IMR-90 (cell line): ENCODE measurements around the gene SLFN12L. TPM values are rescaled to one million over a fixed set of nuclear protein-coding genes. Genes with fewer than 3 reads are reported as not detected.

Experiments used
- ATAC-seq: fragments of 200-7000 bp; cut with Tn5 transposase; 2 replicates; pipeline ENCODE4 v1.9.1; 2020; ENCODE audit warnings: low read depth, mild to moderate bottlenecking, moderate library complexity
- BruUV-seq: library from RNA; stranded (reverse); fragments of 400-500 nt; replicated peaks from 2 replicates; lab custom pipeline; 2021; lab: Mats Ljungman, UMichigan
- CTCF ChIA-PET: fragments of 300-600 bp; formaldehyde crosslinking; extraction: SDS; loops from one replicate; lab custom pipeline; 2021; ENCODE audit warnings: antibody characterized with exemption; lab: Yijun Ruan, JAX
- POLR2A ChIA-PET: fragments of 300-600 bp; sonication (Branson Sonifier 250); formaldehyde crosslinking; loops from one replicate; lab custom pipeline; 2022; ENCODE audit warnings: antibody characterized with exemption; ENCODE audit not compliant: unreplicated experiment; lab: Charles Lee
- DNase-seq: peaks from one replicate; pipeline ENCODE4 v3.0.0; 2013
- H2AFZ ChIP-seq: replicated peaks from 2 replicates; pipeline ENCODE3; 2013; ENCODE audit warnings: low read length, mild to moderate bottlenecking; ENCODE audit not compliant: poor library complexity
- H2AK5ac ChIP-seq: 2 replicates; pipeline ENCODE4 v1.6.1; 2013; ENCODE audit warnings: low read depth, low read length, inconsistent platforms
- H2AK9ac ChIP-seq: replicated peaks from 2 replicates; pipeline ENCODE3; 2013; ENCODE audit warnings: mild to moderate bottlenecking, low read depth, low read length, moderate library complexity; ENCODE audit not compliant: poor library complexity
- H2BK120ac ChIP-seq: 2 replicates; pipeline ENCODE4 v1.6.1; 2013; ENCODE audit warnings: low read depth, low read length, inconsistent platforms
- H2BK15ac ChIP-seq: 3 replicates; pipeline ENCODE4 v1.6.1; 2013; ENCODE audit warnings: low read depth, low read length, inconsistent platforms
- H2BK20ac ChIP-seq: 2 replicates; pipeline ENCODE4 v1.6.1; 2013; ENCODE audit warnings: low read depth, mild to moderate bottlenecking, inconsistent platforms, low read length, moderate library complexity
- H2BK5ac ChIP-seq: 2 replicates; pipeline ENCODE4 v1.6.1; 2013; ENCODE audit warnings: mild to moderate bottlenecking, low read depth, low read length, inconsistent platforms; ENCODE audit not compliant: poor library complexity, severe bottlenecking
- H3K14ac ChIP-seq: replicated peaks from 2 replicates; pipeline ENCODE4 v1.6.1; 2013; ENCODE audit warnings: low read depth, low read length, inconsistent platforms
- H3K18ac ChIP-seq: 2 replicates; pipeline ENCODE4 v1.6.1; 2013; ENCODE audit warnings: low read depth, low read length, control low read depth
- H3K23ac ChIP-seq: 2 replicates; pipeline ENCODE4 v1.6.1; 2013; ENCODE audit warnings: low read depth, low read length, inconsistent platforms
- H3K27ac ChIP-seq: 2 replicates; pipeline ENCODE4 v1.5.1; 2013; ENCODE audit warnings: mild to moderate bottlenecking, control low read depth, low read length; ENCODE audit not compliant: insufficient read depth
- H3K27me3 ChIP-seq: 2 replicates; pipeline ENCODE4 v1.6.1; 2013; ENCODE audit warnings: low read length; ENCODE audit not compliant: control insufficient read depth, insufficient read depth
- H3K36me3 ChIP-seq: 2 replicates; pipeline ENCODE4 v1.6.1; 2013; ENCODE audit warnings: low read length, mixed read lengths; ENCODE audit not compliant: control insufficient read depth, insufficient read depth
- H3K4ac ChIP-seq: 2 replicates; pipeline ENCODE4 v1.6.1; 2013; ENCODE audit warnings: low read depth, low read length, inconsistent platforms
- H3K4me1 ChIP-seq: 2 replicates; pipeline ENCODE4 v1.6.1; 2013; ENCODE audit warnings: low read length, mixed read lengths; ENCODE audit not compliant: control insufficient read depth, insufficient read depth
- H3K4me2 ChIP-seq: 2 replicates; pipeline ENCODE4 v1.6.1; 2013; ENCODE audit warnings: low read depth, mild to moderate bottlenecking, control low read depth, low read length, moderate library complexity
- H3K4me3 ChIP-seq: 2 replicates; pipeline ENCODE4 v1.5.1; 2013; ENCODE audit warnings: low read depth, mild to moderate bottlenecking, control low read depth, low read length, moderate library complexity; ENCODE audit not compliant: insufficient read depth
- H3K56ac ChIP-seq: 2 replicates; pipeline ENCODE4 v1.6.1; 2013; ENCODE audit warnings: low read length, inconsistent platforms; ENCODE audit not compliant: insufficient read depth; ENCODE audit errors: extremely low read depth
- H3K79me1 ChIP-seq, 2 experiments: 2 replicates each; pipeline ENCODE4 v1.6.1; 2013; ENCODE audit warnings: low read length in 2 of 2, inconsistent platforms in 1 of 2, low read depth in 1 of 2
- H3K9ac ChIP-seq: 2 replicates; pipeline ENCODE4 v1.6.1; 2013; ENCODE audit warnings: low read depth, low read length, control low read depth
- H3K9me1 ChIP-seq: 2 replicates; pipeline ENCODE4 v1.6.1; 2013; ENCODE audit warnings: low read length, inconsistent platforms; ENCODE audit not compliant: insufficient read depth
- H3K9me3 ChIP-seq: 2 replicates; pipeline ENCODE4 v1.6.1; 2013; ENCODE audit warnings: low read length; ENCODE audit not compliant: control insufficient read depth, insufficient read depth
- H4K20me1 ChIP-seq: 2 replicates; pipeline ENCODE4 v1.6.1; 2013; ENCODE audit warnings: low read length, inconsistent platforms; ENCODE audit not compliant: insufficient read depth
- H4K5ac ChIP-seq: 2 replicates; pipeline ENCODE4 v1.6.1; 2013; ENCODE audit warnings: mild to moderate bottlenecking, low read depth, low read length, control low read depth
- H4K8ac ChIP-seq, 2 experiments: 2 replicates each; pipeline ENCODE4 v1.6.1; 2013; ENCODE audit warnings: low read depth in 2 of 2, low read length in 2 of 2, control low read depth in 1 of 2, inconsistent platforms in 1 of 2
- H4K91ac ChIP-seq: 2 replicates; pipeline ENCODE4 v1.6.1; 2013; ENCODE audit warnings: low read depth, low read length, inconsistent platforms; ENCODE audit not compliant: insufficient read depth
- BHLHE40 ChIP-seq: fragments of 150-350 bp; IDR thresholded peaks from 2 replicates; pipeline ENCODE4 v1.6.1; 2016; ENCODE audit warnings: mild to moderate bottlenecking, low read depth, low read length
- CEBPB ChIP-seq: IDR thresholded peaks from 2 replicates; pipeline ENCODE4 v1.6.1; 2012; ENCODE audit warnings: low read depth, low read length, improper control_type of control experiment
- CHD1 ChIP-seq: IDR thresholded peaks from 2 replicates; pipeline ENCODE4 v1.6.1; 2012; ENCODE audit warnings: low read depth, low read length, improper control_type of control experiment
- CTCF ChIP-seq: conservative IDR thresholded peaks from 2 replicates; pipeline ENCODE4 v1.5.1; 2012; ENCODE audit warnings: mild to moderate bottlenecking, low read depth, low read length, improper control_type of control experiment
- ELK1 ChIP-seq: fragments of 150-350 bp; IDR thresholded peaks from 2 replicates; pipeline ENCODE4 v1.6.1; 2016; ENCODE audit warnings: low read depth, mild to moderate bottlenecking, low read length, moderate library complexity, borderline replicate concordance
- FOS ChIP-seq: fragments of 150-350 bp; IDR thresholded peaks from 2 replicates; pipeline ENCODE4 v1.6.1; 2016; ENCODE audit warnings: low read depth, low read length
- MAFK ChIP-seq: IDR thresholded peaks from 2 replicates; pipeline ENCODE4 v1.6.1; 2012; ENCODE audit warnings: low read depth, low read length, improper control_type of control experiment
- MAZ ChIP-seq: IDR thresholded peaks from 2 replicates; pipeline ENCODE4 v1.6.1; 2012; ENCODE audit warnings: low read depth, mild to moderate bottlenecking, low read length, improper control_type of control experiment, moderate library complexity, borderline replicate concordance
- MXI1 ChIP-seq: IDR thresholded peaks from 2 replicates; pipeline ENCODE4 v1.6.1; 2012; ENCODE audit warnings: low read depth, mild to moderate bottlenecking, low read length, moderate library complexity, borderline replicate concordance
- NFE2L2 ChIP-seq: fragments of 150-350 bp; IDR thresholded peaks from 2 replicates; pipeline ENCODE4 v1.6.1; 2016; ENCODE audit warnings: low read depth, mild to moderate bottlenecking, low read length
- POLR2A ChIP-seq: IDR thresholded peaks from 2 replicates; pipeline ENCODE4 v1.6.1; 2012; ENCODE audit warnings: mild to moderate bottlenecking, low read depth, low read length
- RAD21 ChIP-seq: IDR thresholded peaks from 2 replicates; pipeline ENCODE4 v1.6.1; 2012; ENCODE audit warnings: low read length, improper control_type of control experiment
- RCOR1 ChIP-seq: IDR thresholded peaks from 2 replicates; pipeline ENCODE4 v1.6.1; 2012; ENCODE audit warnings: mild to moderate bottlenecking, low read length, improper control_type of control experiment; ENCODE audit not compliant: insufficient replicate concordance
- RFX5 ChIP-seq: IDR thresholded peaks from 2 replicates; pipeline ENCODE4 v1.8.0; 2012; ENCODE audit warnings: low read depth, mild to moderate bottlenecking, low read length, moderate library complexity
- SMC3 ChIP-seq: fragments of 150-350 bp; IDR thresholded peaks from 2 replicates; pipeline ENCODE4 v1.6.1; 2016; ENCODE audit warnings: low read depth, mild to moderate bottlenecking, antibody characterized with exemption, low read length, moderate library complexity
- USF2 ChIP-seq: fragments of 150-350 bp; IDR thresholded peaks from 2 replicates; pipeline ENCODE4 v1.6.1; 2017; ENCODE audit warnings: mild to moderate bottlenecking, antibody characterized with exemption, low read length, low read depth
- WGBS, 2 experiments: methylation state at CpG; one replicate each; pipeline versions ENCODE4 v1.1.5 to v1.1.7; 2013; ENCODE audit warnings: missing lambda C conversion rate in 2 of 2; ENCODE audit not compliant: insufficient read length in 1 of 2; ENCODE audit errors: extremely low coverage in 2 of 2; 5-methylcytosine and 5-hydroxymethylcytosine counted together
- dilution Hi-C: fragments of 300-500 bp; cut with HindIII; formaldehyde crosslinking; loops from one replicate; pipeline ENCODE4 v1.14.3; 2018; ENCODE audit warnings: low sequenced_read_pairs; ENCODE audit not compliant: unreplicated experiment
- in situ Hi-C: fragments of 300-500 bp; cut with MboI; formaldehyde crosslinking; loops from 3 replicates; pipeline ENCODE4 v1.14.3; 2019; ENCODE audit warnings: low sequenced_read_pairs, inconsistent platforms, mixed read lengths
- intact Hi-C: fragments of 100-400 bp; cut with micrococcal nuclease; formaldehyde crosslinking; loops from 2 replicates; pipeline ENCODE4 v1.10.0; 2022
- polyA plus RNA-seq, 3 experiments: library from polyadenylated mRNA; depleted of rRNA; stranded (reverse); fragments of >200 nt; gene quantifications; 2 replicates each; pipeline ENCODE4 v1.2.3, GENCODE V29; 2012; ENCODE audit warnings: low replicate concordance in 1 of 3
- total RNA-seq: library from RNA; depleted of rRNA; stranded (reverse); fragments of >200 nt; gene quantifications from 2 replicates; pipeline ENCODE4 v1.2.3, GENCODE V29; 2012

SLFN12L gene
- total and polyA plus RNA-seq, 2 of the 4 experiments (the other 2 are of a cell fraction), result 0.18 TPM; not detected in 1

- H3K18ac ChIP-seq, result no peak overlapping the region
- ChIA-PET CTCF (no interaction called here), POLR2A (no interaction called here)
- H4K8ac ChIP-seq, result no peak overlapping the region
- H4K91ac ChIP-seq, result no peak overlapping the region
- H3K4me3 ChIP-seq, result no peak overlapping the region
- no peak overlapping the region for H3K9ac ChIP-seq
- H2BK20ac ChIP-seq, result no peak overlapping the region
- H3K27ac ChIP-seq, result no peak overlapping the region
- no CpG with 5 or more reads among the region's 1 CpG for WGBS, 2 experiments
- no peaks in the 10 kb centered on the region for H3K9me3 ChIP-seq
- no peak overlapping the region for H4K5ac ChIP-seq
- H2BK15ac ChIP-seq, result no peak overlapping the region
- H2AK5ac ChIP-seq, result no peak overlapping the region
- H2BK5ac ChIP-seq, result no peak overlapping the region
- ATAC-seq (no peak), DNase-seq (no peak)
- intact Hi-C loops, result no loop called here
- H3K36me3 ChIP-seq, result no peaks in the 10 kb centered on the region
- no peaks in the 10 kb centered on the region for H3K27me3 ChIP-seq
- no peak overlapping the region for H2BK120ac ChIP-seq
- no peak overlapping the region for H3K56ac ChIP-seq
- dilution Hi-C loops, result no loop called here
- in situ Hi-C loops, result loop anchor here (25.0 kb wide), 1 partner anchor 597 kb away; the partner anchor contains the start of gene LIG3
- no peaks in the 10 kb centered on the region; the same call in none of the 2 replicates for H3K9me1 ChIP-seq
- H3K4me1 ChIP-seq, result no peaks in the 10 kb centered on the region; the same call in 1 of the 2 replicates
- TF ChIP-seq USF2 (no peak), FOS (no peak), RFX5 (no peak), NFE2L2 (no peak), MAZ (no peak), POLR2A (no peak), ELK1 (no peak), MAFK (no peak), CTCF (no peak), SMC3 (no peak), CHD1 (no peak), MXI1 (no peak), CEBPB (no peak), RCOR1 (no peak), RAD21 (no peak), BHLHE40 (no peak)
- no peak overlapping the region for H2AK9ac ChIP-seq
- H3K4me2 ChIP-seq, result no peak overlapping the region
- no peak overlapping the region for H2AFZ ChIP-seq
- H3K4ac ChIP-seq, result no peak overlapping the region
- no peak overlapping the region for H3K14ac ChIP-seq
- no TSS peak for BruUV-seq
- 0 out of 2 replicates have a peak, but pooled peaks cover under 1% of the 10 kb centered on the region for H4K20me1 ChIP-seq
- H3K23ac ChIP-seq, result no peak overlapping the region
- peaks cover 9 to 21% of the 10 kb centered on the region in 2 experiments; a peak in 3 of 4 replicates for H3K79me1 ChIP-seq
Measured at GRCh38 chr17:35584061-35584460, 46.6 kb upstream of the SLFN12L start.
